ENCODE data around the gene RAB37.

The RAB37 gene

DNA sequence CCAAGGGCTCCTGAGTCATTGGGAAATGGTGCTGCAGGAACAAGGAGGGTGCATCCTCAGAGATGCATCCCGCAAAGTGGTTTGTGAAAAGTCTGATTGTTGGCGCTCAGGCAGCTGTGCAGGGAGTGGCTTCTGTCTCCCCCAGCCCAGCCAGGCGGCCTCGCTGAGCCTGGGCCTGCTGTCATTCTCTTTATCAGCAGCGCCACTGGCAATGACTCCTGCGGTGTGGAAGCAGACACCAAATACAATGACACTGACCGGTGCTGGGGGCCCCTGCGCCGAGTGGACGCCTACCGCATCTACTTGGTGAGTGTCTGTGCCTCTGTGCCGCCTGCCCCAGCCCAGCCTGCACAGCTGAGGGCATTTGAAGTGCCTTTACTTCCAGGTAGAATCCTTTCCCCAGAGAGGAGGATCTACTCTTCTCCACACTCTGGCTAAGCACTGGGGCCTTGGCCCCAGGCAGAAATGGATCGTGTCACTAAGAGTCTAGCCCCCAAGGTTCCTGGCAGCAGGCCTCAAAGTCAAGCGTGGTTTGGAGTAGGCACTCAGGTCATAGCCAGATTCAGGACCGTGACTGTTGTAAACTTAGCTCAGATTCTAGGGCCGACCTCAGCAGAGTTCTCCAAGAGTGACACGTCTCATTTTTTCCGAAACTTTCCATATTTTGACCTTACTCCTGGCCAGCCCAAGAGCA is 58.4 kb downstream of the RAB37 start:
- TF ChIP-seq ZNF70 (CRISPR knock-in tag; IDR thresholded peaks at IDR 0.05) (no peak), ARNTL (CRISPR knock-in tag; IDR thresholded peaks at IDR 0.05; ENCODE audit: borderline replicate concordance, low read depth) (no peak), CSRNP3 (CRISPR knock-in tag; IDR thresholded peaks at IDR 0.05) (no peak), TOX (CRISPR knock-in tag; IDR thresholded peaks at IDR 0.05; ENCODE audit: borderline replicate concordance) (no peak), ISL1 (CRISPR knock-in tag; IDR thresholded peaks at IDR 0.05) (no peak), SNAI2 (CRISPR knock-in tag; IDR thresholded peaks at IDR 0.05) (no peak), BACH2 (CRISPR knock-in tag; IDR thresholded peaks at IDR 0.05; ENCODE audit: borderline replicate concordance) (no peak), ZNF8 (CRISPR knock-in tag; IDR thresholded peaks at IDR 0.05) (no peak), ZFP3 (CRISPR knock-in tag; IDR thresholded peaks at IDR 0.05) (no peak), ESRRG (CRISPR knock-in tag; IDR thresholded peaks at IDR 0.05) (no peak), PPARA (CRISPR knock-in tag; IDR thresholded peaks at IDR 0.05; ENCODE audit: borderline replicate concordance) (no peak), GLIS3 (CRISPR knock-in tag; IDR thresholded peaks at IDR 0.05) (no peak), RARB (CRISPR knock-in tag; IDR thresholded peaks at IDR 0.05) (no peak), CSDC2 (CRISPR knock-in tag; IDR thresholded peaks at IDR 0.05) (no peak), OSR1 (CRISPR knock-in tag; IDR thresholded peaks at IDR 0.05) (no peak), PATZ1 (CRISPR knock-in tag; IDR thresholded peaks at IDR 0.05; ENCODE audit: borderline replicate concordance) (no peak)
- TF ChIP-seq, protein P1, sequence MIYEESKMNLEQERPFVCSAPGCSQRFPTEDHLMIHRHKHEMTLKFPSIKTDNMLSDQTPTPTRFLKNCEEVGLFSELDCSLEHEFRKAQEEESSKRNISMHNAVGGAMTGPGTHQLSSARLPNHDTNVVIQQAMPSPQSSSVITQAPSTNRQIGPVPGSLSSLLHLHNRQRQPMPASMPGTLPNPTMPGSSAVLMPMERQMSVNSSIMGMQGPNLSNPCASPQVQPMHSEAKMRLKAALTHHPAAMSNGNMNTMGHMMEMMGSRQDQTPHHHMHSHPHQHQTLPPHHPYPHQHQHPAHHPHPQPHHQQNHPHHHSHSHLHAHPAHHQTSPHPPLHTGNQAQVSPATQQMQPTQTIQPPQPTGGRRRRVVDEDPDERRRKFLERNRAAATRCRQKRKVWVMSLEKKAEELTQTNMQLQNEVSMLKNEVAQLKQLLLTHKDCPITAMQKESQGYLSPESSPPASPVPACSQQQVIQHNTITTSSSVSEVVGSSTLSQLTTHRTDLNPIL (CRISPR knock-in tag; IDR thresholded peaks at IDR 0.05; ENCODE audit: low read depth) = no peak
- TF ChIP-seq, protein P2, sequence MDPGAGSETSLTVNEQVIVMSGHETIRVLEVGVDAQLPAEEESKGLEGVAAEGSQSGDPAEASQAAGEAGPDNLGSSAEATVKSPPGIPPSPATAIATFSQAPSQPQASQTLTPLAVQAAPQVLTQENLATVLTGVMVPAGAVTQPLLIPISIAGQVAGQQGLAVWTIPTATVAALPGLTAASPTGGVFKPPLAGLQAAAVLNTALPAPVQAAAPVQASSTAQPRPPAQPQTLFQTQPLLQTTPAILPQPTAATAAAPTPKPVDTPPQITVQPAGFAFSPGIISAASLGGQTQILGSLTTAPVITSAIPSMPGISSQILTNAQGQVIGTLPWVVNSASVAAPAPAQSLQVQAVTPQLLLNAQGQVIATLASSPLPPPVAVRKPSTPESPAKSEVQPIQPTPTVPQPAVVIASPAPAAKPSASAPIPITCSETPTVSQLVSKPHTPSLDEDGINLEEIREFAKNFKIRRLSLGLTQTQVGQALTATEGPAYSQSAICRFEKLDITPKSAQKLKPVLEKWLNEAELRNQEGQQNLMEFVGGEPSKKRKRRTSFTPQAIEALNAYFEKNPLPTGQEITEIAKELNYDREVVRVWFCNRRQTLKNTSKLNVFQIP (CRISPR knock-in tag; IDR thresholded peaks at IDR 0.05; ENCODE audit: borderline replicate concordance, low read depth) = no peak
- ATAC-seq = no peak

- TF ChIP-seq ARNTL (CRISPR knock-in tag; IDR thresholded peaks at IDR 0.05; ENCODE audit: borderline replicate concordance, low read depth) (no peak), ISL1 (CRISPR knock-in tag; IDR thresholded peaks at IDR 0.05) (no peak)
- ATAC-seq = no peak
Observed at GRCh38 chr17:74796211-74796610, 59.2 kb downstream of the RAB37 start.

GRCh38 chr17:74796866-74797265 is 59.8 kb downstream of the RAB37 start:
- no peak for TF ChIP-seq TOX (CRISPR knock-in tag; IDR thresholded peaks at IDR 0.05; ENCODE audit: borderline replicate concordance)
- TF ChIP-seq ISL1 (CRISPR knock-in tag; IDR thresholded peaks at IDR 0.05) = no peak
- no peak for TF ChIP-seq ZNF565 (CRISPR knock-in tag; conservative IDR thresholded peaks at IDR 0.05; ENCODE audit: low read depth)
- ATAC-seq = no peak
